HG02571 (cell line): ENCODE results near the gene NAA11.
"Not testable (repeated sequence)": the region's sequence is repeated elsewhere in the genome, so short reads cannot be mapped to it uniquely, and the experiment has no call there.

Experiments
- ATAC-seq: cut with Tn5 transposase; IDR thresholded peaks from one replicate; pipeline ENCODE4 v1.9.1; 2021; ENCODE audit warnings: mild to moderate bottlenecking, moderate library complexity; ENCODE audit not compliant: unreplicated experiment

NAA11 gene

GRCh38 chr4:79308971-79309370 lies 16.9 kb downstream of the NAA11 start:
- ATAC-seq: no peak

GRCh38 chr4:79308137-79308536 lies 17.7 kb downstream of the NAA11 start:
- no peak for ATAC-seq

- no peak for ATAC-seq
These were observed 19.1 kb downstream of the NAA11 start for GRCh38 chr4:79306795-79307194.

GRCh38 chr4:79300280-79300679 lies 25.6 kb downstream of the NAA11 start:
- ATAC-seq: no peak

GRCh38 chr4:79298484-79298883 lies 27.4 kb downstream of the NAA11 start:
- ATAC-seq: no peak

GRCh38 chr4:79298027-79298426 lies 27.8 kb downstream of the NAA11 start:
- no peak for ATAC-seq

- no peak for ATAC-seq
These were observed 28.4 kb downstream of the NAA11 start for GRCh38 chr4:79297479-79297878.

- no peak for ATAC-seq
These were observed 29.0 kb downstream of the NAA11 start for GRCh38 chr4:79296768-79297428.

GRCh38 chr4:79295086-79295485 lies 30.8 kb downstream of the NAA11 start:
- ATAC-seq: no peak

GRCh38 chr4:79294064-79294463 lies 31.8 kb downstream of the NAA11 start:
- no peak for ATAC-seq

- no peak for ATAC-seq
These were observed 33.9 kb downstream of the NAA11 start for GRCh38 chr4:79292008-79292407.

GRCh38 chr4:79290376-79290775 lies 35.5 kb downstream of the NAA11 start:
- ATAC-seq: no peak

GRCh38 chr4:79288185-79288584 lies 37.7 kb downstream of the NAA11 start:
- ATAC-seq: no peak

- no peak for ATAC-seq
These were observed 38.1 kb downstream of the NAA11 start for GRCh38 chr4:79287718-79288117.

- ATAC-seq: no peak
These were observed 38.8 kb downstream of the NAA11 start for GRCh38 chr4:79287076-79287475.

- no peak for ATAC-seq
These were observed 44.1 kb downstream of the NAA11 start for GRCh38 chr4:79281566-79282359.

- not testable (repeated sequence) for ATAC-seq
These were observed 48.4 kb downstream of the NAA11 start for GRCh38 chr4:79277467-79277866.

- no peak for ATAC-seq
These were observed 51.9 kb downstream of the NAA11 start for GRCh38 chr4:79273915-79274314.

- no peak for ATAC-seq
These were observed 53.1 kb downstream of the NAA11 start for GRCh38 chr4:79272761-79273160.

- no peak for ATAC-seq
These were observed 53.7 kb downstream of the NAA11 start for GRCh38 chr4:79272126-79272525.

GRCh38 chr4:79267671-79268070 lies 58.2 kb downstream of the NAA11 start:
- ATAC-seq: no peak
